GM19467 (cell line): ENCODE results near the gene TPRX2.
"Not testable (repeated sequence)": the region's sequence is repeated elsewhere in the genome, so short reads cannot be mapped to it uniquely, and the experiment has no call there.

Experiments used
- ATAC-seq: cut with Tn5 transposase; IDR thresholded peaks from one replicate; pipeline ENCODE4 v1.9.1; 2021; ENCODE audit warnings: mild to moderate bottlenecking, moderate library complexity; ENCODE audit not compliant: unreplicated experiment

Gene TPRX2

GRCh38 chr19:47858646-47859285 lies at the start of gene TPRX2:
TPRX2 (plus strand) TSS chr19:47859235; CDS start chr19:47859247, 12 bp downstream.
- ATAC-seq: not testable (repeated sequence)

- ATAC-seq: no peak
Observed at GRCh38 chr19:47813304-47813994, 45.6 kb upstream of the TPRX2 start.

GRCh38 chr19:47813995-47814328 lies 45.1 kb upstream of the TPRX2 start:
- ATAC-seq: no peak

- not testable (repeated sequence) for ATAC-seq
Observed at GRCh38 chr19:47816270-47816669, 42.8 kb upstream of the TPRX2 start.

- ATAC-seq: not testable (repeated sequence)
Observed at GRCh38 chr19:47818221-47818620, 40.8 kb upstream of the TPRX2 start.

GRCh38 chr19:47819858-47820257 lies 39.2 kb upstream of the TPRX2 start:
- no peak for ATAC-seq

GRCh38 chr19:47820410-47820809 lies 38.6 kb upstream of the TPRX2 start:
- no peak for ATAC-seq

- ATAC-seq: no peak
Observed at GRCh38 chr19:47821460-47822020, 37.5 kb upstream of the TPRX2 start, which contains the start of gene CRX. CRX (plus strand) TSS chr19:47821937; CDS start chr19:47834444, 12,507 bp downstream.

GRCh38 chr19:47824396-47824795 lies 34.6 kb upstream of the TPRX2 start:
- ATAC-seq: no peak

- no peak for ATAC-seq
Observed at GRCh38 chr19:47826800-47827199, 32.2 kb upstream of the TPRX2 start.

GRCh38 chr19:47832723-47833122 lies 26.3 kb upstream of the TPRX2 start:
- no peak for ATAC-seq

GRCh38 chr19:47836038-47836437 lies 23.0 kb upstream of the TPRX2 start:
- ATAC-seq: no peak

GRCh38 chr19:47839411-47839810 lies 19.6 kb upstream of the TPRX2 start:
- ATAC-seq: no peak

GRCh38 chr19:47839913-47840312 lies 19.1 kb upstream of the TPRX2 start:
- no peak for ATAC-seq

GRCh38 chr19:47842941-47843340 lies 16.1 kb upstream of the TPRX2 start:
- no peak for ATAC-seq

GRCh38 chr19:47848425-47848822 lies 10.6 kb upstream of the TPRX2 start:
- no peak for ATAC-seq

GRCh38 chr19:47848823-47849473 lies 10.1 kb upstream of the TPRX2 start:
- no peak for ATAC-seq

- ATAC-seq: no peak
Observed at GRCh38 chr19:47853003-47853402, 6.0 kb upstream of the TPRX2 start.

GRCh38 chr19:47854459-47854858 lies 4.6 kb upstream of the TPRX2 start:
- no peak for ATAC-seq

GRCh38 chr19:47858231-47858630 lies 804 bp upstream of the TPRX2 start:
- not testable (repeated sequence) for ATAC-seq

GRCh38 chr19:47859838-47860237 lies 803 bp downstream of the TPRX2 start:
- not testable (repeated sequence) for ATAC-seq
